HG03103 (cell line): ENCODE measurements around the gene CCNI.

ENCODE experiments used
- ATAC-seq: cut with Tn5 transposase; IDR thresholded peaks from one replicate; pipeline ENCODE4 v1.9.1; 2021; ENCODE audit warnings: low read depth; ENCODE audit not compliant: unreplicated experiment

CCNI gene

DNA sequence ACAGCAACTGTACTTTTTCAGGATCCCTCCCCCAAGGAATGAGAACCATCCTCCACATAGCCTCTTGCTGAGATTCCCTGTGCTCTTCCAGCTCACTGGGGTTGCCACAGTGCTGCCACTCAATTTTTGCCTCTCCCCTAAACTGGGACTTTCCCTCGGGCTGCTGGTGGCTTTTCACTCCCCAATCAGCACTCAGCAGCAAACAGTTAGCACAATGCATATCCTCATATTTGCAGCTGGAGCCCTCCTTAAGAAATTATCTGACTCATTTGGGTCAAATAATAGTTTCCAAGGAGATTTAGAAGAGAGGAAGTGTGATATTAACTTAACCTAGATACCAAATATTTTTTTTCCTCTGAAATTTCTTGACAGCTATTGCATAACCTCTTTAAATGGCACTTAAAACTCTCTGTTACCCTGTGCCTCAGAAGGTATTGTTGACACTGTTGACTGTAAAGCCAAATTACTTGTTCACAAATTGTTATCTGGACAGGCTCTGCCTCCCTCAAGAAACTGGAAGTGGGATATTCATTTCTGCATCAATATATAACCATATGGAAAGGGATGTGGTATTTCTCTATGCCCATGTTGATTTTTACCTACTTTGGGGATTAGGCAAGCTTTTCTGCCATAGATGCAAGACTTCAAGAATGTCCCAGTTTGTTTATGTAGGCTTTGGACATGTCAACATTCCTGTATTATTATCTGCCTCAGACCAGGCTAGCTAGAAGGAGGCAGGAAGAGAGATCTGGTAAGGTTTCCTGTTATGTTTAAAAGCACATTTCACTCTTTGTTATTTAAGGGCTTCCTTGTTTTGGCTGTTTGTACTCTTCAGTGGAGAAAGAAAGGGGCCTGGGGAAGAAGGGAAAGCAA is 68.2 kb downstream of the CCNI start:
- ATAC-seq: peak; percentile 70

DNA sequence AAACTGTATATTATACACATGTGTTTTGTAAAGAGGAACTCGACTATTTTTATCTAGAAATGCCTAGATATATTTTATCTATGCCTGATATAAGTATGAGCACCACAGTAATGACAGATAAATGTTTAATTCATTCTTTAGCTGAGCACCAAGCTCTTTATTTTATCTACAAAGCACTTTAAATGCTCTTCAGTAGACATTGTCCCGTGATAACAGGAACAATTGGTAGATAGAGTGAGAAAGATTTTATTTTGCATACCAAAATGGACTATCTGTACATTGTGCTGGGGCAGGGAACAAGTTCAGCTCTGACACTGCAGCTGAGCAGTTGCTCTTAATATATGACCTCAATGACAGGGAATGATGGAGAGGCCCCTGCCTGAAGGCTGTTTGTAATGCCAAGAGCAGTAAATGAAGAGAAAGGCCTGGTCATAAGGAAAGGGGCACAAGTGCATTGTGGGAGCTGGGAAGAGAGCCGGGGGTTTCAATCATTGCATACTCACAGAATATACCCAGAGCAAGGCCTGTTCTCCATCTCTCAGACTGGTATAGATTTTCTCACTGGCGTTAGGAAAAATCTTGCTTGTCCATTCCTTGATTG is 68.9 kb downstream of the CCNI start:
- no peak for ATAC-seq

GRCh38 chr4:77003400-77003799 is 72.4 kb downstream of the CCNI start:
- no peak for ATAC-seq

DNA sequence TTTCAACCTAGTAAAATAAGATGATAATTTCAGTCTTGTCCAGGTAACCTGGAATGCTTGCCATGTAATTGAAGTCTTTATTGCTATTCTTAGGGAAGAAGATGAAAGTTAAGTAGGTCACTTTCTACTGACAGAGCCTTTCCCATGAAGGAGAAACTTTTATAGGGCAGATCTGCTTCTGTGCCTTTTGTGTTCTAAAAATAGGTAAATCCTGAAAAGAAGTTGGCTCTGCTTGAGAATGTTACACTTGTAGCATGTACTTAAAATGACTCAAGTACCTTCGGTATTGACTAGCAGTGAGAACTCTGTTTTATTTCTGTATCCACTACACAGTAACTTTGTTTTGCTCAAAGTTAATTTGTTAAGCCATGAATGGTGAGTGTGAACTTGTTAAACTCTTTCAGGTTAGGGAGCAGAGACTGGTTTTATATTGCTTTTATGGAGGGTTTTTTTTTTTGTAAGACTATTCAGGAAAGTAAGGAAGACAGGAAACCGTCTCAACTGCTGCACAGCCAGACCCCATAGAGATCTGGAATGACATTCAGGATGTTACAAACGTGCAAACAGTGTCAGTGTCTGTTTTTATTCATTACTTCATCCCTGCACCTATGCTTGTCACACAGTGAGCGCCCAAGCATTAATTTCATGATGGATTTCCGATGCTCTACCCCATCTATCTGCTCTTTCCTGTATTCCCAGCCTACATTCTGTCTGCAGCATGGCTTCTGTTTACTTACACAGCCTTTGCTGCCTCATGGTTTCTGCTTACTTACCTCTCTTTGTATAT is 73.3 kb downstream of the CCNI start:
- no peak for ATAC-seq

GRCh38 chr4:77001907-77002306 is 73.9 kb downstream of the CCNI start:
- no peak for ATAC-seq

GRCh38 chr4:76998251-76998901 is 77.4 kb downstream of the CCNI start:
- ATAC-seq: no peak

DNA sequence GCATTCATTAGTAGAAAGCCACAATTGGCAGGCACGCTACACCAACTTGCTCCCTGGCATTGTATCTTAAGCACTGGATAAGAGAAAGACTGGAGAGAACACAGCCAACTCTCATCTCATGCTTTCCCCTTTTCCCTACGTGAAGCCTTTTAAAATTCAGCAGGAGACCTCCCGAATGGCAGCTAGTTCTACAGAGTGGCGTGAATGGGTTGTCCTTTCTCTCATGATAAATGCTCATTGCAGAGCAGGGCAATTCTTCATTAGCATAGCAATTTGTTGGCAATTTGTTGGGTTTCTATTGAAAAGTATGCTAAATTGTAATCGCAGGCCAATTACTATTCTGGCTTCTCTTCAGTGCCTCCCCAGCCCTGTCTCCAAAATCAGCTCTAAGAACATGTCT is 78.3 kb downstream of the CCNI start:
- ATAC-seq: no peak
